Measurements from ENCODE around the gene IGFBP5.

IGFBP5 gene

GRCh38 chr2:216678098-216678465, 17.3 kb downstream of the IGFBP5 start:
- no peak for DNase-seq (ENCODE audit: low read depth)
- no peak overlapping the region for H3K4me3 ChIP-seq (ENCODE audit: low read depth, low read length)
- TF ChIP-seq CTCF (IDR thresholded peaks at IDR 0.05; ENCODE audit: low read depth, low read length, missing control alignments) = no peak

DNA sequence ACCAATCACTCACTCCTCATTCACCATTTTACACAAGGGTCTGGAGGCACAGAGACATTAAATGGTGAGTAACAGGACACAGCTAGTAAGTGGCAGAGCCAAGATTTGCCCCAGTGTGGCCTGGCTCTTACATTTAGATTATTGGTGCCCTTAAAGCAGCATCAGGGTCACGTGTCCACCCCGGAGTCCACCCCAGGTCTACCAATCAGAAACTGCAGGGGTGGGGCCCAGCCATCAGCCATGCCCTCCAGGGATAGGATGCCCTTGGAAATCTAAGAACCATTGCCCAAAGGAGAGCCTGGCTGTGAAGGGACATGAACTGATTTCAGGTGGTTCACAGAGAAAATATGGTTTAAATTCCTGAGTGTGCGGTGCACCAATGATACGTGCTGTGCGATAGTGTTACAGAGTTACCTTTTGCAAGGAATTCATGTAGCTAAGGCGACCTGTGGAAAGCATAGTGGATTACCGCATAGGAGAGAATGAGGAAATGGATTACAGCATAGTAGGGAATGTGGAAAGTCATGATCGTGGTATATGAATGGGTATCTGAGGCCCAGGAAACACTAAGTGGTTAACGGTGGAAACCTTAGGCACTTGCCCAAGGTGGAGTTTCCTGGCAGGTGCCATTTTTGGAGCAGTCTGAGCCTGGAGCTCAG, 17.8 kb downstream of the IGFBP5 start:
- no peak for TF ChIP-seq CTCF (IDR thresholded peaks at IDR 0.05; ENCODE audit: low read depth, low read length, missing control alignments)
- DNase-seq (ENCODE audit: low read depth) = no peak
- H3K4me3 ChIP-seq (ENCODE audit: low read depth, low read length) = no peak overlapping the region

- TF ChIP-seq CTCF (IDR thresholded peaks at IDR 0.05; ENCODE audit: low read depth, low read length, missing control alignments) = no peak
- no peak for DNase-seq (ENCODE audit: low read depth)
- H3K4me3 ChIP-seq (ENCODE audit: low read depth, low read length) = no peak overlapping the region
Observed at GRCh38 chr2:216676630-216677029, 18.7 kb downstream of the IGFBP5 start.

DNA sequence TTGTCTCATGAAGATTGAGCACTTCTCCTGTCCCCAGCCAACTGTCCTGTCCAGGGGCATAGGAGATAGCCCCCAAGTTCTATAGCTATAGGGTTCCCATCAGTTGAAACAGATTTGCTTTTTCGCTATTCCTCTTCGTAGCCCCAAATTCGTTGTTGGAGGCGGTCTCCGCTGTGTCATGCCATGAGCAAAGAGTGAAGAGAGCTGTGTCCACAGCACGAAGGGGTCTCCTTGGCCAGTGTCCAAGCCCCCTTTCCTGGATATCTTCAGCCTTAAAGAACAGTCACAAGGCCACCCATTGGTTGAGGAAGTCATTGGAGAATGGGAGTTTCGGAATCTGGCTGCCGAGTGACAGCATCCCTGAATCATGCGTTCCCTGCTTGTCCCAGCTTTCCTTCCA, 21.0 kb downstream of the IGFBP5 start:
- no peak overlapping the region for H3K4me3 ChIP-seq (ENCODE audit: low read depth, low read length)
- no peak for TF ChIP-seq CTCF (IDR thresholded peaks at IDR 0.05; ENCODE audit: low read depth, low read length, missing control alignments)
- DNase-seq (ENCODE audit: low read depth) = no peak

DNA sequence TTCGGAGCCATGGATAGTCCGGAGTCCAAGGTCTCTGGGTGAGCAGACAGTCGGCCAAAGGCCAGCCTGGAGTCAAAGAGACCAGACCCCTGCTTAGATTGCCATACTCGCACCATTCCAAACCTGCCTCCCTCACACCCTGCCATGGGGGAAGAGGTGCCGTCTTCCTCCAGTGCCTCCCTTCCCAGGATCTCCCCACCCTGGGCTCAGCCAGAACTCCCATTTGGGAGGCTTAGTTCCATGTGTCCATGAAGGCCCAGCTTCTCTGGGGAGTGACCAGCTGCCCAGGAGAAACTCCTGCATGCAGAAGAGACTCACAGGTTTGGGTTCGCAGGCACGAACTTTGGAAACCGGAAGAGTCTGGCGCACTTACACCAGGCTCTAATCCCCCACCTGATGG, 21.7 kb downstream of the IGFBP5 start:
- no peak for DNase-seq (ENCODE audit: low read depth)
- no peak for TF ChIP-seq CTCF (IDR thresholded peaks at IDR 0.05; ENCODE audit: low read depth, low read length, missing control alignments)
- no peak overlapping the region for H3K4me3 ChIP-seq (ENCODE audit: low read depth, low read length)

DNA sequence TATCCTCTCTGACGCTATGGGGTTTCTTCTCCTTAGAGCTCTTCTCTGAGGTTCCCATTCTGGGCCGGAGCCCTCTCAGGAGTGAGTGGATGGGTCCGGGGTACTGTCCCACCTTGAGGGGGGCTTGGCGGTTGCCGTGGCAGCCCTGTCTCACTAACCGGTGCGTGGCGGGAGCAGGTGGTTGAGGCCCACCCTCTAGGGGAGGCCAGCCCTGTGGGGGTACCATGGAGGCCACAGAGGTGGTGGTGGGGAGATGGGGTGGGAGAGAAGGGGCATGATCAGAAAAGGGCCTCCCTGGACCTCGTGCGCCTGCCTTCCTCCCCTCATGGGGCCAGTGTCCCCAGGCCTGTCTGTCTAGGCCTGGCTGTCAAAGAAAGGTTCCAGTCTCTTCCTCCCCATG, 22.3 kb downstream of the IGFBP5 start:
- TF ChIP-seq CTCF (IDR thresholded peaks at IDR 0.05; ENCODE audit: low read depth, low read length, missing control alignments) = no peak

DNA sequence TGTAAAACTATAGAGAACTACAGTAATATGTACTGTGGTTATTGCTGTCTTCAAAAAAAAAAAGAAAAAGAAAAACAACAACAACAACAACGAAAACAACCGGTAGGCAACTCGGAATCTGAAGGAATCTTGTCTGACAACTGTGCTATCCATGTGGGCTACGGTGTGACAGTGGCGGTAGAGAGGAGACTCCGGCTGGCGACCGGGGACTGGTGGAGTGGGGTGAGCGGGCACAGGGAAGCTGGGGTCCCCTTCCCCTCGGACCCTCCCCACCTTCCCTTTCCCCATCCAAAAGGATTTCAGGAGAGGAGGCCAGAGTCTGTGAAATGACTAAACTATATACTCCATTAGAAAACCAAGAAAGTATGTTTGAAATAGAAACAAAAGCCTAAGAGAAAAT, 22.9 kb downstream of the IGFBP5 start:
- DNase-seq (ENCODE audit: low read depth) = no peak
- TF ChIP-seq CTCF (IDR thresholded peaks at IDR 0.05; ENCODE audit: low read depth, low read length, missing control alignments) = no peak
- H3K4me3 ChIP-seq (ENCODE audit: low read depth, low read length) = no peak overlapping the region

More for the DNA sequence above, 22.3 kb downstream of the IGFBP5 start:
- DNase-seq (ENCODE audit: low read depth) = no peak
- no peak overlapping the region for H3K4me3 ChIP-seq (ENCODE audit: low read depth, low read length)

All from GM12864 (cell line).